Common myeloid progenitor, CD34-positive (primary cell): ENCODE data around the gene HELZ.

Source experiments
- CTCF ChIA-PET: fragments of 350-600 bp; sonication (Branson Sonifier 250); formaldehyde crosslinking; loops from one replicate; lab custom pipeline; 2021; ENCODE audit warnings: antibody characterized with exemption; lab: Charles Lee
- POLR2A ChIA-PET: fragments of 350-600 bp; sonication (Branson Sonifier 250); formaldehyde crosslinking; loops from one replicate; lab custom pipeline; 2021; ENCODE audit warnings: antibody characterized with exemption; lab: Charles Lee
- DNase-seq, 3 donors: peaks; one replicate each; pipeline versions ENCODE4 v3.0.0 to v3.0.0-alpha.2; 2013
- H3K27ac ChIP-seq, 2 experiments: 1 replicate in 1 of 2; 2 replicates in 1 of 2; pipeline ENCODE4 v1.7.0; 2013; ENCODE audit warnings: inconsistent platforms in 2 of 2, low read length in 2 of 2, mild to moderate bottlenecking in 2 of 2, low read depth in 1 of 2, moderate library complexity in 1 of 2; ENCODE audit not compliant: severe bottlenecking in 2 of 2, insufficient read depth in 1 of 2, poor library complexity in 1 of 2
- H3K27me3 ChIP-seq, 5 experiments: replicated peaks in 2 of 5; 1 replicate in 3 of 5; 2 replicates in 2 of 5; pipeline versions ENCODE4 v1.6.1 to v1.7.0; 2013; ENCODE audit warnings: low read length in 4 of 5, mild to moderate bottlenecking in 2 of 5, moderate library complexity in 2 of 5, inconsistent platforms in 1 of 5; ENCODE audit not compliant: insufficient read depth in 5 of 5, control insufficient read depth in 4 of 5
- H3K36me3 ChIP-seq, 4 experiments: 1 replicate in 2 of 4; 2 replicates in 2 of 4; pipeline versions ENCODE4 v1.6.1 to v1.7.0; 2013; ENCODE audit warnings: low read length in 3 of 4, control low read depth in 1 of 4, mild to moderate bottlenecking in 1 of 4; ENCODE audit not compliant: control insufficient read depth in 4 of 4, insufficient read depth in 4 of 4
- H3K4me1 ChIP-seq, 4 experiments: 1 replicate in 3 of 4; 2 replicates in 1 of 4; pipeline versions ENCODE4 v1.6.1 to v1.7.1; 2013; ENCODE audit warnings: low read length in 3 of 4, mild to moderate bottlenecking in 3 of 4, control low read depth in 1 of 4, inconsistent platforms in 1 of 4, moderate library complexity in 1 of 4; ENCODE audit not compliant: control insufficient read depth in 4 of 4, insufficient read depth in 4 of 4; ENCODE audit errors: control extremely low read depth in 1 of 4
- H3K4me3 ChIP-seq, 7 experiments: 1 replicate in 4 of 7; 2 replicates in 3 of 7; pipeline versions ENCODE4 v1.5.1 to v1.7.0; 2013; ENCODE audit warnings: mild to moderate bottlenecking in 7 of 7, low read length in 6 of 7, moderate library complexity in 6 of 7, inconsistent platforms in 2 of 7, low read depth in 2 of 7, control low read depth in 1 of 7; ENCODE audit not compliant: insufficient read depth in 4 of 7, control insufficient read depth in 1 of 7; ENCODE audit errors: extremely low read depth in 1 of 7
- H3K9me3 ChIP-seq, 5 experiments: 1 replicate in 4 of 5; 2 replicates in 1 of 5; pipeline versions ENCODE4 v1.6.1 to v1.7.1; 2013; ENCODE audit warnings: low read length in 4 of 5, mild to moderate bottlenecking in 2 of 5, inconsistent platforms in 1 of 5, low read depth in 1 of 5, moderate library complexity in 1 of 5; ENCODE audit not compliant: control insufficient read depth in 4 of 5, insufficient read depth in 2 of 5; ENCODE audit errors: control extremely low read depth in 1 of 5
- WGBS: methylation state at CpG from one replicate; pipeline ENCODE4 v1.1.5; 2013; ENCODE audit not compliant: insufficient coverage; 5-methylcytosine and 5-hydroxymethylcytosine counted together

Gene HELZ

GRCh38 chr17:67063141-67063540, 181.9 kb downstream of the HELZ start:
- ChIA-PET CTCF (no interaction called here), POLR2A (no interaction called here)
- H3K4me3 ChIP-seq, result no peak overlapping the region
- H3K27ac ChIP-seq, result no peak overlapping the region
- DNase-seq, result no peak
- H3K4me1 ChIP-seq, result no peaks in the 10 kb centered on the region
- H3K9me3 ChIP-seq, result no peaks in the 10 kb centered on the region
- 99% methylated on average over 6 of the region's 6 CpGs for WGBS
- H3K36me3 ChIP-seq, result no peaks in the 10 kb centered on the region
- H3K27me3 ChIP-seq, result no peaks in the 10 kb centered on the region

- 100% methylated on average over 6 of the region's 6 CpGs for WGBS
- ChIA-PET CTCF (no interaction called here), POLR2A (no interaction called here)
- no peak for DNase-seq
- Histone ChIP-seq H3K9me3 (no peaks in the 10 kb centered on the region), H3K27me3 (no peaks in the 10 kb centered on the region), H3K4me1 (no peaks in the 10 kb centered on the region), H3K27ac (no peak overlapping the region), H3K36me3 (no peaks in the 10 kb centered on the region), H3K4me3 (no peak overlapping the region)
Observed at GRCh38 chr17:67059372-67059771, 185.6 kb downstream of the HELZ start.

GRCh38 chr17:67058036-67058435, 187.0 kb downstream of the HELZ start:
- Histone ChIP-seq H3K4me3 (no peak overlapping the region), H3K27ac (no peak overlapping the region), H3K27me3 (no peaks in the 10 kb centered on the region), H3K36me3 (no peaks in the 10 kb centered on the region), H3K9me3 (no peaks in the 10 kb centered on the region), H3K4me1 (no peaks in the 10 kb centered on the region)
- CTCF ChIA-PET, result interaction anchor here (1.0 kb wide), 1 partner anchor 38 kb away, joined by 3 read pairs; no protein-coding TSS in a partner anchor
- DNase-seq, result no peak
- 100% methylated on average over 4 of the region's 8 CpGs for WGBS
- POLR2A ChIA-PET, result no interaction called here

- 94% methylated on average over 16 of the region's 18 CpGs for WGBS
- H3K4me1 ChIP-seq, result no peaks in the 10 kb centered on the region
- H3K36me3 ChIP-seq, result no peaks in the 10 kb centered on the region
- no peak for DNase-seq
- ChIA-PET POLR2A (no interaction called here), CTCF (no interaction called here)
- H3K4me3 ChIP-seq, result no peak overlapping the region
- no peaks in the 10 kb centered on the region for H3K27me3 ChIP-seq
- no peaks in the 10 kb centered on the region for H3K9me3 ChIP-seq
- H3K27ac ChIP-seq, result no peak overlapping the region
Observed at GRCh38 chr17:67056746-67057490, 188.1 kb downstream of the HELZ start.

GRCh38 chr17:67055811-67056745, 188.9 kb downstream of the HELZ start:
- no peaks in the 10 kb centered on the region for H3K9me3 ChIP-seq
- 87% methylated on average over 29 of the region's 29 CpGs for WGBS
- no peak for DNase-seq
- ChIA-PET POLR2A (no interaction called here), CTCF (no interaction called here)
- H3K4me3 ChIP-seq, result no peak overlapping the region
- no peak overlapping the region for H3K27ac ChIP-seq
- no peaks in the 10 kb centered on the region for H3K27me3 ChIP-seq
- no peaks in the 10 kb centered on the region for H3K36me3 ChIP-seq
- no peaks in the 10 kb centered on the region for H3K4me1 ChIP-seq

- ChIA-PET CTCF (no interaction called here), POLR2A (no interaction called here)
- Histone ChIP-seq H3K27ac (no peak overlapping the region), H3K4me3 (no peak overlapping the region), H3K36me3 (no peaks in the 10 kb centered on the region), H3K4me1 (no peaks in the 10 kb centered on the region), H3K9me3 (peaks cover 0 to 1% (median 0%) of the 10 kb centered on the region in 5 experiments), H3K27me3 (no peaks in the 10 kb centered on the region)
- DNase-seq, result no peak
- 98% methylated on average over 13 of the region's 19 CpGs for WGBS
Observed at GRCh38 chr17:67055041-67055443, 190.0 kb downstream of the HELZ start.

GRCh38 chr17:67054608-67055007, 190.4 kb downstream of the HELZ start:
- H3K27me3 ChIP-seq, result no peaks in the 10 kb centered on the region
- ChIA-PET CTCF (no interaction called here), POLR2A (no interaction called here)
- H3K27ac ChIP-seq, result no peak overlapping the region
- H3K4me1 ChIP-seq, result no peaks in the 10 kb centered on the region
- H3K9me3 ChIP-seq, result peaks cover 0 to 5% (median under 1%) of the 10 kb centered on the region in 5 experiments
- 93% methylated on average over 4 of the region's 5 CpGs for WGBS
- no peak for DNase-seq
- no peaks in the 10 kb centered on the region for H3K36me3 ChIP-seq
- H3K4me3 ChIP-seq, result no peak overlapping the region
